ENCODE results near the gene TUBA3C. TPM values are rescaled to one million over a fixed set of nuclear protein-coding genes. Genes with fewer than 3 reads are reported as not detected.

Gene TUBA3C
- total RNA-seq, 1 donor from 2014 or later: not detected

DNA sequence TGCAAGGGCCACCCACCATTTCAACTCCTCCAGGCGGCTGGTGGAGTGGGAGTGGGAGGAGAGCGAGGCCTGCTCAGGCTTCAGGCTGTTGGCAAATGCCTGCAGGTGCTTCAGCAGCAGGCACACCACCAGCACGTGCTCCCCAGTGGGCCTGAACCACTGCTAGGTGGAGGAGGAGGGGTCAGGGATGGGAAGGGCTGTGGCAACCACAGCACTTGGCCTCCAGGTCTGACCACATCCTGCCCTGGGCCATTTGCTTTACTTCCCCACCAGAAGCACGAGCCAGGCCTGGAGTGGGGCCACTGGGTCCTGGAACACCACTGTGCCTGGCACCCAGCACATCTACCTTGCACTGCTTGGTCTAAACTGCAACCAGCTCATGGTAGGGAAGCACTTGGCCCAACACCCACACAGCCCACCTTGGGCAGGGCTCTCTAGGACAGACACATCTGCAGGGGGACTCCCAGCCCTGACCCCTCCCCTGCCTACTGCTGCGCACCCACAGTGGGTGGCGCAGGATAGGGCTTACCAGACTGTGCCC lies 26.2 kb downstream of the TUBA3C start:
- TF ChIP-seq, protein P1, sequence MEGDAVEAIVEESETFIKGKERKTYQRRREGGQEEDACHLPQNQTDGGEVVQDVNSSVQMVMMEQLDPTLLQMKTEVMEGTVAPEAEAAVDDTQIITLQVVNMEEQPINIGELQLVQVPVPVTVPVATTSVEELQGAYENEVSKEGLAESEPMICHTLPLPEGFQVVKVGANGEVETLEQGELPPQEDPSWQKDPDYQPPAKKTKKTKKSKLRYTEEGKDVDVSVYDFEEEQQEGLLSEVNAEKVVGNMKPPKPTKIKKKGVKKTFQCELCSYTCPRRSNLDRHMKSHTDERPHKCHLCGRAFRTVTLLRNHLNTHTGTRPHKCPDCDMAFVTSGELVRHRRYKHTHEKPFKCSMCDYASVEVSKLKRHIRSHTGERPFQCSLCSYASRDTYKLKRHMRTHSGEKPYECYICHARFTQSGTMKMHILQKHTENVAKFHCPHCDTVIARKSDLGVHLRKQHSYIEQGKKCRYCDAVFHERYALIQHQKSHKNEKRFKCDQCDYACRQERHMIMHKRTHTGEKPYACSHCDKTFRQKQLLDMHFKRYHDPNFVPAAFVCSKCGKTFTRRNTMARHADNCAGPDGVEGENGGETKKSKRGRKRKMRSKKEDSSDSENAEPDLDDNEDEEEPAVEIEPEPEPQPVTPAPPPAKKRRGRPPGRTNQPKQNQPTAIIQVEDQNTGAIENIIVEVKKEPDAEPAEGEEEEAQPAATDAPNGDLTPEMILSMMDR (IDR thresholded peaks at IDR 0.05; ENCODE audit: unreplicated experiment): no peak
- no peak overlapping the region for H3K4me3 Mint-ChIP-seq
- H3K27me3 Mint-ChIP-seq (ENCODE audit: low read depth): no peaks in the 10 kb centered on the region
- no peak overlapping the region for H3K27ac Mint-ChIP-seq
- H3K9me3 Mint-ChIP-seq: peaks cover 38% of the 10 kb centered on the region
- H3K4me1 Mint-ChIP-seq: no peaks in the 10 kb centered on the region
- no peak for DNase-seq (ENCODE audit: low spot score in 2 of 2, unreplicated experiment in 2 of 2)
- H3K36me3 Mint-ChIP-seq: peaks cover 7% of the 10 kb centered on the region

DNA sequence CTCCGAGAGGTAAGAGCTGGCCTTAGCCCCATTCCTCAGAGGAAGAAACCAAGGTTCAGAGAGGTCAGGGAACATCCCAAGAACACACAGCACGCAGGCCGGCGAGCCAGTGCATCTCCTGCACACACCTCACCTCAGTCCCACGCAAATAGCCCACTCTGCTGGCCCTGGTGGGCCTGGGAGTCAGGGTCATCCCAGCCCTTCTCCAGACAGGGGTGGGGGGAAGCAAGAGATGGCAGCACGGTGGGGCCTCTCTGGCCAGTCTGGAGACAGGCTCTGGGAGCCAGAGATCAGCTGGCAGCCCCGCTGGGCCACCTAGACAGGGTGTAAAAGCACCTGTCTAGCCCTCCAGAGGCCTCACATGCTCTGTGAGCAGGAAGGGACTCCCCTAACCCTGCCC lies 26.8 kb downstream of the TUBA3C start:
- no peak for DNase-seq (ENCODE audit: low spot score in 2 of 2, unreplicated experiment in 2 of 2)
- TF ChIP-seq, protein P1 (IDR thresholded peaks at IDR 0.05; ENCODE audit: unreplicated experiment): no peak
- no peaks in the 10 kb centered on the region for H3K4me1 Mint-ChIP-seq
- peaks cover 38% of the 10 kb centered on the region for H3K9me3 Mint-ChIP-seq
- H3K27ac Mint-ChIP-seq: no peak overlapping the region
- no peak overlapping the region for H3K4me3 Mint-ChIP-seq
- H3K27me3 Mint-ChIP-seq (ENCODE audit: low read depth): no peaks in the 10 kb centered on the region
- H3K36me3 Mint-ChIP-seq: peaks cover 7% of the 10 kb centered on the region

DNA sequence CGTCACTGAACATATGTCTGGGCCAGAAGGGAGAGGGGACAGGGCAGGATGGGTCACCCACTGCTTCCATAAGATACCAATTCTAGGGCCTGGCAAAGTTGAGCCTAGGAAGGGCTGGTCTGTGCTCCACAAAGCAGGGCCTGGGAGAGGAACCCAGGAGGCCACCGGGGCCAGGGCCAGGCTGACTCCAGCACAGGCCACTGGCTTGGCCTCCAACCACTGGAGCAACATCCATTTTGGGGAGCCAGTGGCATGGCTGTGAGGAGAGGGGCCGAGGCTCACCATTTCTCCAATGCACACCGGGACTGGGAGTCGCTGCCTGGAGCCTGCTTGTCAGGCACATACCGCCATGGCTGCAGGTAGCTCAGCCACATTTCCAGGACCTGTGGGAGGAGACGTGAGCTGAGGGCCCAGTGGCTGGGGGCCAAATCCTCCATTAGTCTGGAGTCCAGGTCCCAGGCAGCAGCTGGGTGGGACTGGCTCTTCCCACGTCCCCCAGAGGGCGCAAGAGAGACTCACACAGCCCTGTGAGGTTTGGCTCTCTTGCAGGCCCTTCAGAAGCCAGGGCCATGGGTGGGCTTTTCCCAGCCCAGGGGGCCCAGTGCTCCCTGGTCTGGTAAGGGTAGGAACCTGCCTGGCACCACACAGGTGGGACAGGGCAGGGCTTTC lies 27.7 kb downstream of the TUBA3C start:
- Mint-ChIP-seq H3K4me3 (no peak overlapping the region), H3K9me3 (peaks cover 37% of the 10 kb centered on the region), H3K36me3 (peaks cover 9% of the 10 kb centered on the region), H3K4me1 (no peaks in the 10 kb centered on the region), H3K27me3 (ENCODE audit: low read depth) (no peaks in the 10 kb centered on the region), H3K27ac (no peak overlapping the region)
- no peak for DNase-seq (ENCODE audit: low spot score in 2 of 2, unreplicated experiment in 2 of 2)
- TF ChIP-seq, protein P1 (IDR thresholded peaks at IDR 0.05; ENCODE audit: unreplicated experiment): no peak

DNA sequence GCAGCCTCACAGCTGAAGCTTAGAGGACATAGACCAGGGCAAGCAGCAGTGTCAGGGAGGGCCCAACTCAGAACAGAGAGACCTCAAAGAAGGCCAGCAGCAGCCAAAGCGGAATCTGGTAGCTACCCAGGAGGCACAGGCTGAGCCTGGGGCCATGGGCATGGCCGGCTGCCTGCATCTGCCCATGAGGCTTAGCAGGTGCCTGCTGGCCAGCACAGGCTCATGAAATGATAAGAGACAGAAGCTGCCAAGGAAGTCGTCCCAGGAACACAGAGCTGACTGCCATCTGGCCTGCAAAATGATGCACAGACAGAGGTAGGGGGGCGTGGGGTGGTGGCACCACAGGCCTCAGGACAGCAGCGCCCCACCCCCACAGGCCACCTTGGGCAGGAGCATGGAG lies 29.2 kb downstream of the TUBA3C start:
- Mint-ChIP-seq H3K4me3 (no peak overlapping the region), H3K36me3 (peaks cover 5% of the 10 kb centered on the region), H3K9me3 (peaks cover 37% of the 10 kb centered on the region), H3K27ac (no peak overlapping the region), H3K27me3 (ENCODE audit: low read depth) (no peaks in the 10 kb centered on the region), H3K4me1 (no peaks in the 10 kb centered on the region)
- DNase-seq (ENCODE audit: low spot score in 2 of 2, unreplicated experiment in 2 of 2): no peak
- TF ChIP-seq, protein P1 (IDR thresholded peaks at IDR 0.05; ENCODE audit: unreplicated experiment): no peak

DNA sequence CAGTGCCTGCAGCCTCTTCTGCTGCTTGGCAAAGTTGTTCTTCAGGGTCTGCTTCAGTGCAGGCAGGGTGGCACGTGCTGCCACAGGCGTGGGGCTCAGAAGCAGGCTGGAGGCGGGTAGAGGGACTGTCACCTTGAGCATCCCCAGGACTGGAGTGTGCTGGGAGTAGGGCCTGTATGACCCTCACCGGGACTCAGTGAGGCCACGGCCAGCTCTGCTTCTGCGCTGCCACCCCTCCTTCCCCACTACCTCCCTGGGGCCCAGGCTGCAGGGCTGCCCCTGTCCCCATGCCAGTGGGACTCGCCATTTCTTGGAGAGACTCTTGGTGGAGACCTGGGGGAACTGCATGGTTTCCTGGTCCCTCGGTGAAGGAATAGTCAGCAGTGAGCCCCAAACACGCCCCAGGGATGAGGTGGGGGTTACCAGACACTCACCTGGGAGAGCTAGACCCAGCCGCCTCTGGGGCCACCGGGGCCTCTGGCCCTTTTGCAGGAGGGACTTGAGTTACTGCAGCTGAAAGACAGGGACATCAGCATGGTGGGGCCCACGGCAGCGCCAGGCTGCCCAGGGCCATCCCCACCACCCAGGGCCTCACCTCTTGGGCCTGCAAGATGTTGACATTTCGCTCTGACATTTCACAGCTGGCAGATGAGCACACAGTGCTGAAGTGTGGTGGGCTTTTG lies 29.9 kb downstream of the TUBA3C start:
- H3K9me3 Mint-ChIP-seq: peaks cover 42% of the 10 kb centered on the region
- no peaks in the 10 kb centered on the region for H3K27me3 Mint-ChIP-seq (ENCODE audit: low read depth)
- no peak overlapping the region for H3K4me3 Mint-ChIP-seq
- peaks cover 5% of the 10 kb centered on the region for H3K36me3 Mint-ChIP-seq
- no peaks in the 10 kb centered on the region for H3K4me1 Mint-ChIP-seq
- TF ChIP-seq, protein P1 (IDR thresholded peaks at IDR 0.05; ENCODE audit: unreplicated experiment): no peak
- no peak overlapping the region for H3K27ac Mint-ChIP-seq
- DNase-seq (ENCODE audit: low spot score in 2 of 2, unreplicated experiment in 2 of 2): no peak

All from mesothelial cell of epicardium (in vitro differentiated cells).